Type B pancreatic cell (in vitro differentiated cells): Measurements from ENCODE around the gene PACSIN3. TPM values are rescaled to one million over a fixed set of nuclear protein-coding genes. Genes with fewer than 3 reads are reported as not detected.
A peak's percentile ranks its signal among the peaks of the same experiment; 100 is the strongest.

ENCODE experiments used
- DNase-seq: peaks from one replicate; pipeline ENCODE4 v3.0.0; 2021; ENCODE audit warnings: mixed read lengths; ENCODE audit not compliant: unreplicated experiment; ENCODE audit errors: extremely low spot score
- H3K27ac Mint-ChIP-seq: 2 replicates; pipeline ENCODE4 v1.8.0; 2021; ENCODE audit warnings: mild to moderate bottlenecking, mixed read lengths
- H3K27me3 Mint-ChIP-seq: 2 replicates; pipeline ENCODE4 v1.8.0; 2021; ENCODE audit warnings: mixed read lengths
- H3K36me3 Mint-ChIP-seq: 2 replicates; pipeline ENCODE4 v1.8.0; 2021; ENCODE audit warnings: mixed read lengths
- H3K4me1 Mint-ChIP-seq: one replicate; pipeline ENCODE4 v1.8.0; 2021; ENCODE audit warnings: mixed read lengths; ENCODE audit not compliant: unreplicated experiment
- H3K4me3 Mint-ChIP-seq: 2 replicates; pipeline ENCODE4 v1.8.0; 2021; ENCODE audit warnings: mild to moderate bottlenecking, mixed read lengths
- H3K9me3 Mint-ChIP-seq: 2 replicates; pipeline ENCODE4 v1.8.0; 2021; ENCODE audit warnings: mixed read lengths
- total RNA-seq: library from RNA; stranded (reverse); gene quantifications from 2 replicates; pipeline ENCODE4 v1.2.1, GENCODE V29; 2021; ENCODE audit warnings: low replicate concordance
- TF ChIP-seq, protein P1 (sequence below): fragments of 200-600 bp; sonication (generic); conservative IDR thresholded peaks from 2 replicates; pipeline ENCODE4 v1.5.0; 2021; ENCODE audit warnings: antibody characterized with exemption, mild to moderate bottlenecking

PACSIN3 gene
- total RNA-seq, 1 donor from 2014 or later, result 52.5 TPM

DNA sequence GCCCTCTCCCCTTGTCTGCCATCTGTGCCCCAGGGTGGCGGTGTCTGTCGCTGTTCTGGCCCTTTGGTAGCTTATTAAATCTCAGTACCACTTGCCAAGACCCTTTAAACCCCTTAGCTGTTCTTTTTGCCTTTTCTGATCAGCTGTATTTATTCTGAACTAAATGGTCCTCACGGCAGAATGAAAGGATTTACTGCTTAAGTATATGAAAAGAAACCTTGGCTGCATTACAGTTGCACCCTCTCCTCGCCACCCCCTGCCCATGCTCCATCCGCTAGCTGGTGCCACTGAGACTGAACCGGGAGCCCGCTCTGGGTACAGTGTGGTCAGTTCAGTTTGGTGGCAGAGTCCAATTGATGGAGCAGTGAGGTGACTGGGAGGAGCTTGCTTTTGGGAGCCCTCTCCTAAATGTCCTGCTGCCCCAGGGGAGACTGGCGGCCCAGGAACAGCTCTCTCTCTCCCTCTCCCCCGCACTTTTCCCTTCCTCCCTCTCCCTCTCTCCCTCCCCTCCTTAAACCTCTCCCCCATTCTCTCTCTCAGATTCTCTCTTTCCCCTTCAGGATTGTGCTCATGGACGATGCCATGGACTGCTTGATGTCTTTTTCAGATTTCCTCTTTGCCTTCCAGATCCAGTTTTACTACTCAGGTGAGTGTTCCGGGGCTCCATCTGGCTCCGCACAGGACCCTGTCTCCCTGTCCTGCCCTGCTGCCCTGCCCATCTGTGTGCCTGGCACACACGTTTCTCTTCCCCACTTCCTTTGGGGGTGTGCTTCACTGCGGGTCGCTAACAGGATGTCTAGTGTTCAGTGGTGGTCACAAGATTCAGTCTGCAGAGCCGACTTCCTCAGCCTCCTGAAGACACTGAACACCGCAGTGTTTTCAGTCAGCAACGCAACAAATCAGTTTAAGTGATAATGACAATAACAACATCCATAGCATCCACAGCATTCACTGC is 31.3 kb downstream of the PACSIN3 start:
- Mint-ChIP-seq H3K4me1 (peaks cover 25% of the 10 kb centered on the region), H3K36me3 (peaks cover 12% of the 10 kb centered on the region), H3K27me3 (no peaks in the 10 kb centered on the region), H3K27ac (peak overlapping the region; percentile 52), H3K9me3 (no peaks in the 10 kb centered on the region), H3K4me3 (no peak overlapping the region)
- TF ChIP-seq, protein P1, sequence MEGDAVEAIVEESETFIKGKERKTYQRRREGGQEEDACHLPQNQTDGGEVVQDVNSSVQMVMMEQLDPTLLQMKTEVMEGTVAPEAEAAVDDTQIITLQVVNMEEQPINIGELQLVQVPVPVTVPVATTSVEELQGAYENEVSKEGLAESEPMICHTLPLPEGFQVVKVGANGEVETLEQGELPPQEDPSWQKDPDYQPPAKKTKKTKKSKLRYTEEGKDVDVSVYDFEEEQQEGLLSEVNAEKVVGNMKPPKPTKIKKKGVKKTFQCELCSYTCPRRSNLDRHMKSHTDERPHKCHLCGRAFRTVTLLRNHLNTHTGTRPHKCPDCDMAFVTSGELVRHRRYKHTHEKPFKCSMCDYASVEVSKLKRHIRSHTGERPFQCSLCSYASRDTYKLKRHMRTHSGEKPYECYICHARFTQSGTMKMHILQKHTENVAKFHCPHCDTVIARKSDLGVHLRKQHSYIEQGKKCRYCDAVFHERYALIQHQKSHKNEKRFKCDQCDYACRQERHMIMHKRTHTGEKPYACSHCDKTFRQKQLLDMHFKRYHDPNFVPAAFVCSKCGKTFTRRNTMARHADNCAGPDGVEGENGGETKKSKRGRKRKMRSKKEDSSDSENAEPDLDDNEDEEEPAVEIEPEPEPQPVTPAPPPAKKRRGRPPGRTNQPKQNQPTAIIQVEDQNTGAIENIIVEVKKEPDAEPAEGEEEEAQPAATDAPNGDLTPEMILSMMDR, result no peak
- no peak for DNase-seq

DNA sequence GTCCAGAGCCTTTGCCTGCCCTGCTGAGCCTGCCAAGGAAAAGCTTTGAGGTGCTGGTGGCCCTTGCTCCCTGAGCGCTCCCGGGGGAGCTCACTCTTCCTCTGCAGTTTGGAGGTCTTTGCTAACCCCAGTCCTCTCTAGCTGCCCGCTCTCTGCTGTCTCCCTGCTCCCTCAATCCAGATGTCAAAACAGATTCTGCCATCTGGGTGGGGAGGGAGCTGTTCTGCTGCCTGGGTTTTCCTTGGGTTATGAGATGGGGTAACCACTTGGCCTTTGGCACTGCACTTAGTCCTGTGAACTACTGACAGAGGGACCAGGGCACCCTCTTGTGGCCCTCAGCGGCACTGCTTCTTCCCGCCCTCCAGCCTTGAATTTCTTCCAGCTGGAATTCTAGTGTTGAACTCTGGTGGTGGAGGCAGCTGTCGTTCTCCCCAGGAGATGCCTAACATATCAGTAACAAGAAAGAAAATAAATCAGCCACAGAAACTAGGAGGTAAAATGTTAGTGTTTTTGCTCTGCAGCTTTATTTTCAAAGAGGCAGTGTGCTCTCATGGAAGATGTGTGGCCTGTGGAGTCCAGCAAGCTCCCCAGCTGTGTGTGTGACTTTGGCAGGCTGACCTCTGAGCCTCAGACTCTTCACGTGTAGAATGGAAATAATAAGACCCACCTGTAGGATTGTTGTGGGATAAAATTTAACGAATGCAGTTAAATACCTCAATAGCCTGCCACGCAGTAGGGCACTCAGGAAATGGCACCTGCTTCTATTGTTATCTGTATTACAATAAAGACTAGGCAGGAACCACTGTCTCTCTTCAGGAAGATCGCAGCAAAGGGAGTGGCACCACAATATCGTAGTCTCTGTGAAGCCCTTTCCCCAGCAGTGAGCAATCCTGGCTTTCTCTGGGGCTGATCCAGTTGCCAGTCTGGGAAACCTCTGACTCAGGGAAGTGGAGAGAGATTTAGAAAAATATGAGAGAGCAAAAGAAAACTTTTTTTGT is 33.0 kb downstream of the PACSIN3 start:
- TF ChIP-seq, protein P1, result peak; percentile 98
- no peaks in the 10 kb centered on the region for H3K9me3 Mint-ChIP-seq
- no peaks in the 10 kb centered on the region for H3K27me3 Mint-ChIP-seq
- H3K27ac Mint-ChIP-seq, result peak overlapping the region; percentile 15
- peaks cover 13% of the 10 kb centered on the region for H3K36me3 Mint-ChIP-seq
- H3K4me3 Mint-ChIP-seq, result peak overlapping the region; percentile 26
- DNase-seq, result peak; percentile 82
- peaks cover 29% of the 10 kb centered on the region for H3K4me1 Mint-ChIP-seq

DNA sequence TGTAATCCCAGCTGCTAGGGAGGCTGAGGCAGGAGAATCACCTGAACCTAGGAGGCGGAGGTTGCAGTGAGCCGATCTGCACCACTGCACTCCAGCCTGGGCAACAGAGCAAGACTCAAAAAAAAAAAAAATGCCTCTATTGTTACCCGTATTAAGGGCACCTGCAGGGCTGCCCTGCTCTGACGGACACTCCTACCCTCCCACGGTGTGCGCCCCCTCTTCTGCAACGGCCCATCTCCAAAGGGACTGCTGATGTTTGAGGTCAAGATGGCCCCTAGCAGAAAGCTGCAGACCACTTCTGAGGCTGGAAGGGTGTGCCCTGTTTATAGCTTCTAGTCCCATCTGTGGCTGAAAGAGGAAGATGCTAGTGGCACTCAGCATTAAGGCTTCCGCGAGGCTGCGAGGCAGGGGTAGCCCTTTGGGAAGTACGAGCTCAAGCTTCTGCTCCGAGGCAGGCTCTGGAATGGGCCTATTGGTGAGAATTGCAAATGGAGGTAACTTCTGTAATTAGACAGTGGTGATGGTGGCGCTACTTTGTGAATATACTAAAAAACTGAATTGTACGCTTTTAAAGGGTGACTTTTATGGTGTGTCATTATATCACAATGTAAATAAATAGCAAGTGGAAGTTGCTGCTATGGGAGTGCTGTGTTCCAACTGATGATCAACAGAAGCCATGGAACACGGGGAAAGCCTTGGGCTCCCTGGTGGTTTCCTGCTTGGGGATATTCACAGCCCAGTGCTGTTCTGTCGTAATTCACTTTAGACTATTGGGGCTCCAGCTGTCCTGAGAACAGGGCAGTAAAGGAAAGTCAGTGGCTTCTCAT is 33.9 kb downstream of the PACSIN3 start:
- Mint-ChIP-seq H3K4me1 (peaks cover 34% of the 10 kb centered on the region), H3K4me3 (no peak overlapping the region), H3K27me3 (no peaks in the 10 kb centered on the region), H3K27ac (peak overlapping the region; percentile 15), H3K36me3 (peaks cover 10% of the 10 kb centered on the region), H3K9me3 (no peaks in the 10 kb centered on the region)
- TF ChIP-seq, protein P1, result no peak
- DNase-seq, result no peak

DNA sequence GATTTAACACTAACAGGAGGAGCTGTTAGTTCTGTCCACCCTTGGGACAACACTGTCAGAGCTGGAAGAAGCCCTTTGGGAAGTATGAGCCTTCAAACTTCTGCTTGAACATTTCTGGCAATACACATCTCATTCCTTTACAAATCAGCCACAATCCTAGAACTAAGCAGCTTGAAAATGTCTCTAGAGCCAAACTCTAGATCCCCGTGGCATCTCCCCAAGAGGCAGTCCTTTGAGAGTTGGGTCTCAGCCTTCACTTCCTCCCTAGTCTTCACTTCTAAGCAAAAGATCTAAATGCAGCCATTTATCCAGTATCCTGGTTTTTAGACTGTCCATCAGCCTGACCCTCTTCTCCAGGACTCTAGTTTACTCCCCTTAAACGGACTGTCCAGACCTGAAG is 36.5 kb downstream of the PACSIN3 start:
- no peak for DNase-seq
- peaks cover 10% of the 10 kb centered on the region for H3K36me3 Mint-ChIP-seq
- H3K9me3 Mint-ChIP-seq, result no peaks in the 10 kb centered on the region
- TF ChIP-seq, protein P1, result no peak
- no peak overlapping the region for H3K27ac Mint-ChIP-seq
- no peak overlapping the region for H3K4me3 Mint-ChIP-seq
- H3K27me3 Mint-ChIP-seq, result no peaks in the 10 kb centered on the region
- peaks cover 35% of the 10 kb centered on the region for H3K4me1 Mint-ChIP-seq
